Astrocyte (in vitro differentiated cells and primary cell): Measurements from ENCODE around the gene AKR1D1. TPM values are rescaled to one million over a fixed set of nuclear protein-coding genes. Genes with fewer than 3 reads are reported as not detected.
"Not testable (repeated sequence)": the region's sequence is repeated elsewhere in the genome, so short reads cannot be mapped to it uniquely, and the experiment has no call there.

Experiments
- DNase-seq: peaks from one replicate; pipeline ENCODE4 v3.0.0-alpha.2; 2010; ENCODE audit warnings: low read depth
- FAIRE-seq: peaks from 2 replicates; lab custom pipeline; 2011; peaks lifted over from hg19 to GRCh38; lab: Jason Lieb, UNC
- H2AFZ ChIP-seq: 2 replicates; pipeline ENCODE4 v1.6.0; 2012; ENCODE audit warnings: low read depth, low read length, inconsistent platforms
- H3K27ac ChIP-seq: 2 replicates; pipeline ENCODE4 v1.5.1; 2011; ENCODE audit warnings: low read depth, low read length, inconsistent platforms
- H3K27me3 ChIP-seq: 2 replicates; pipeline ENCODE4 v1.6.0; 2011; ENCODE audit warnings: low read length, inconsistent platforms; ENCODE audit not compliant: insufficient read depth
- H3K36me3 ChIP-seq: 2 replicates; pipeline ENCODE4 v1.5.1; 2011; ENCODE audit warnings: low read length, inconsistent platforms; ENCODE audit not compliant: insufficient read depth
- H3K4me1 ChIP-seq: 2 replicates; pipeline ENCODE4 v1.5.1; 2011; ENCODE audit warnings: low read length, inconsistent platforms; ENCODE audit not compliant: insufficient read depth
- H3K4me2 ChIP-seq: 2 replicates; pipeline ENCODE4 v1.6.0; 2012; ENCODE audit warnings: low read length, inconsistent platforms
- H3K4me3 ChIP-seq: 2 replicates; pipeline ENCODE4 v1.5.1; 2011; ENCODE audit warnings: low read depth, mild to moderate bottlenecking, low read length, inconsistent platforms; ENCODE audit not compliant: insufficient read depth
- H3K79me2 ChIP-seq: 2 replicates; pipeline ENCODE4 v1.6.0; 2012; ENCODE audit warnings: mild to moderate bottlenecking, low read length, inconsistent platforms; ENCODE audit not compliant: insufficient read depth
- H3K9ac ChIP-seq: 2 replicates; pipeline ENCODE4 v1.6.0; 2012; ENCODE audit warnings: mild to moderate bottlenecking, low read length, inconsistent platforms
- H3K9me3 ChIP-seq: 2 replicates; pipeline ENCODE4 v1.5.1; 2012; ENCODE audit warnings: low read depth, mild to moderate bottlenecking, low read length, inconsistent platforms; ENCODE audit not compliant: insufficient read depth
- H4K20me1 ChIP-seq: 2 replicates; pipeline ENCODE4 v1.6.0; 2012; ENCODE audit warnings: low read length, inconsistent platforms; ENCODE audit not compliant: insufficient read depth
- H3K27ac Mint-ChIP-seq: one replicate; pipeline ENCODE4 v1.8.0; 2021; ENCODE audit warnings: mild to moderate bottlenecking, mixed read lengths; ENCODE audit not compliant: unreplicated experiment
- H3K27me3 Mint-ChIP-seq: one replicate; pipeline ENCODE4 v1.8.0; 2021; ENCODE audit warnings: low read depth, mixed read lengths; ENCODE audit not compliant: unreplicated experiment
- H3K36me3 Mint-ChIP-seq: one replicate; pipeline ENCODE4 v1.8.0; 2021; ENCODE audit warnings: low read depth, mixed read lengths; ENCODE audit not compliant: unreplicated experiment
- H3K4me1 Mint-ChIP-seq: one replicate; pipeline ENCODE4 v1.8.0; 2021; ENCODE audit warnings: low read depth, mixed read lengths; ENCODE audit not compliant: unreplicated experiment
- H3K4me3 Mint-ChIP-seq: one replicate; pipeline ENCODE4 v1.8.0; 2021; ENCODE audit warnings: mild to moderate bottlenecking, moderate library complexity, mixed read lengths; ENCODE audit not compliant: unreplicated experiment
- H3K9me3 Mint-ChIP-seq: one replicate; pipeline ENCODE4 v1.8.0; 2021; ENCODE audit warnings: mild to moderate bottlenecking, mixed read lengths; ENCODE audit not compliant: unreplicated experiment
- CTCF ChIP-seq: IDR thresholded peaks from 2 replicates; pipeline ENCODE4 v1.5.1; 2011; ENCODE audit warnings: low read depth, mild to moderate bottlenecking, inconsistent platforms, low read length, moderate library complexity; ENCODE audit not compliant: insufficient read depth
- EZH2 ChIP-seq: IDR thresholded peaks from 2 replicates; pipeline ENCODE4 v1.6.1; 2012; ENCODE audit warnings: mild to moderate bottlenecking, low read length, inconsistent platforms; ENCODE audit not compliant: insufficient read depth
- total RNA-seq: library from RNA; stranded (reverse); gene quantifications from 2 replicates; pipeline ENCODE4 v1.2.1, GENCODE V29; 2021

Gene AKR1D1
- total RNA-seq, 1 donor from 2014 or later: not detected

GRCh38 chr7:138052696-138053095 lies 23.6 kb upstream of the AKR1D1 start:
- no peak overlapping the region for H3K27ac ChIP-seq
- no peaks in the 10 kb centered on the region for H3K9me3 ChIP-seq
- Mint-ChIP-seq H3K9me3 (no peaks in the 10 kb centered on the region), H3K27me3 (no peaks in the 10 kb centered on the region), H3K4me1 (no peaks in the 10 kb centered on the region), H3K4me3 (no peak overlapping the region), H3K36me3 (no peaks in the 10 kb centered on the region), H3K27ac (no peak overlapping the region)
- H2AFZ ChIP-seq: no peak overlapping the region
- FAIRE-seq (no peak), DNase-seq (no peak)
- no peaks in the 10 kb centered on the region for H3K36me3 ChIP-seq
- no peak overlapping the region for H3K4me2 ChIP-seq
- TF ChIP-seq CTCF (no peak), EZH2 (no peak)
- no peaks in the 10 kb centered on the region for H3K4me1 ChIP-seq
- no peaks in the 10 kb centered on the region for H3K79me2 ChIP-seq
- no peak overlapping the region for H3K9ac ChIP-seq
- no peaks in the 10 kb centered on the region for H4K20me1 ChIP-seq
- H3K27me3 ChIP-seq: no peaks in the 10 kb centered on the region
- H3K4me3 ChIP-seq: no peak overlapping the region

DNA sequence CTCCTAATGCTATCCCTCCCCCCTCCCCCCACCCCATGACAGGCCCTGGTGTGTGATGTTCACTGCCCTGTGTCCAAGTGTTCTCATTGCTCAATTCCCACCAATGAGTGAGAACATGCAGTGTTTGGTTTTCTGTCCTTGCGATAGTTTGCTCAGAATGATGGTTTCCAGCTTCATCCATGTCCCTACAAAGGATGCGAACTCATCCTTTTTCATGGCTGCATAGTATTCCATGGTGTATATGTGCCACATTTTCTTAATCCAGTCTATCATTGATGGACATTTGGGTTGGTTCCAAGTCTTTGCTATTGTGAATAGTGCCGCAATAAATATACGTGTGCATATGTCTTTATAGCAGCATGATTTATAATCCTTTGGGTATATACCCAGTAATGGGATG lies 20.6 kb upstream of the AKR1D1 start:
- not testable (repeated sequence) for H3K4me1 ChIP-seq, H3K27me3 Mint-ChIP-seq, H3K9me3 ChIP-seq, H3K9me3 Mint-ChIP-seq, H2AFZ ChIP-seq, H3K4me1 Mint-ChIP-seq, H3K27me3 ChIP-seq, DNase-seq, H3K4me2 ChIP-seq, H4K20me1 ChIP-seq, H3K79me2 ChIP-seq, H3K4me3 ChIP-seq, H3K27ac Mint-ChIP-seq, FAIRE-seq, H3K36me3 Mint-ChIP-seq, H3K9ac ChIP-seq, H3K36me3 ChIP-seq, H3K4me3 Mint-ChIP-seq, H3K27ac ChIP-seq

DNA sequence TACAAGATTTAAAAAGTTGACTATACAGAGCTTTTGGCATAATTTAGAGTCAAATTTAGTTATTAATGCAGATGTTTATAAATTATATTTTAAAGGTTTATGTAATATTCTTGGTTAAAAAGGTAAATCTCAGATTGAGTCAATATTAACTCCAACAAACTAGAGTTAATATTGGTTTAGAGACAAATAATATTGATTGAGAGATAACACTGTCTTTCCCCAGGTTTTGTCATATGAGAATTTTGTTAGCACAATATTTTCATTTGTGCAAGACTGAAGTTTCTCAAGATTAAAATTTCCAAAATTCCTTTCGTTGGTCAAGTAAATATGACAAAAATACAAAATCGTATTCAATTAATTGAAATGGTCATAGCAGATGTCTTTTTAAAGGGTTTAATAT lies 12.9 kb upstream of the AKR1D1 start:
- H3K4me3 ChIP-seq: no peak overlapping the region
- FAIRE-seq: no peak
- TF ChIP-seq CTCF (no peak), EZH2 (no peak)
- Mint-ChIP-seq H3K27me3 (no peaks in the 10 kb centered on the region), H3K4me1 (no peaks in the 10 kb centered on the region), H3K4me3 (no peak overlapping the region), H3K36me3 (no peaks in the 10 kb centered on the region), H3K27ac (no peak overlapping the region), H3K9me3 (no peaks in the 10 kb centered on the region)
- no peaks in the 10 kb centered on the region for H3K79me2 ChIP-seq
- H3K4me2 ChIP-seq: no peak overlapping the region
- no peaks in the 10 kb centered on the region for H3K9me3 ChIP-seq
- H3K9ac ChIP-seq: no peak overlapping the region
- no peak for DNase-seq
- H3K4me1 ChIP-seq: no peaks in the 10 kb centered on the region
- no peaks in the 10 kb centered on the region for H3K27me3 ChIP-seq
- no peaks in the 10 kb centered on the region for H3K36me3 ChIP-seq
- no peak overlapping the region for H3K27ac ChIP-seq
- no peaks in the 10 kb centered on the region for H4K20me1 ChIP-seq
- H2AFZ ChIP-seq: no peak overlapping the region
